ENCODE measurements around the gene SCN4B. TPM values are rescaled to one million over a fixed set of nuclear protein-coding genes. Genes with fewer than 3 reads are reported as not detected.

SCN4B gene
- total RNA-seq, 1 donor from 2014 or later = 0.53 TPM

DNA sequence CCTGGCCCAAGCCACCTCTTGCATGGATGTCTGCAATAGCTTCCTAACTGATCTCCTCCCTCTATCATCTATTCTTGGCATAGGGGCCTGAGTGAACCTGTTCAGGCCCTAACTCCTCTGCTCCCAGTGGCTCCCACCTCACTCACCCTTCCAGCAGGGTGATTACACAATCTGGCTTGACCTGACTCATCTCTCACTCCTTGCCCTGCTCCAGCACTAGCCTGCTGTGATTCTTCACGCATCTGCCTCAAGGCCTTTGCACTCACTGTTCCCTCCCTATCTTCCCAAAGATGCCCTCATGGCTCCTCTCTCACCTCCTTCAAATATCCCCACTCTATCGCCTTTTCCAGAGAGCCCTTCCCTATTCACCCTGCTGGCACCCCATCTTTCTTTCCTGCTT, 10.5 kb downstream of the SCN4B start:
- Histone ChIP-seq H3K4me3 (ENCODE audit: low read depth, low read length) (no peak overlapping the region), H3K36me3 (ENCODE audit: control insufficient read depth, insufficient read depth, low read length) (no peaks in the 10 kb centered on the region), H3K27me3 (ENCODE audit: control insufficient read depth, insufficient read depth, low read length) (no peaks in the 10 kb centered on the region)
- FAIRE-seq (peak; percentile 92), DNase-seq (ENCODE audit: low read depth) (peak; percentile 93)
- TF ChIP-seq, protein P1, sequence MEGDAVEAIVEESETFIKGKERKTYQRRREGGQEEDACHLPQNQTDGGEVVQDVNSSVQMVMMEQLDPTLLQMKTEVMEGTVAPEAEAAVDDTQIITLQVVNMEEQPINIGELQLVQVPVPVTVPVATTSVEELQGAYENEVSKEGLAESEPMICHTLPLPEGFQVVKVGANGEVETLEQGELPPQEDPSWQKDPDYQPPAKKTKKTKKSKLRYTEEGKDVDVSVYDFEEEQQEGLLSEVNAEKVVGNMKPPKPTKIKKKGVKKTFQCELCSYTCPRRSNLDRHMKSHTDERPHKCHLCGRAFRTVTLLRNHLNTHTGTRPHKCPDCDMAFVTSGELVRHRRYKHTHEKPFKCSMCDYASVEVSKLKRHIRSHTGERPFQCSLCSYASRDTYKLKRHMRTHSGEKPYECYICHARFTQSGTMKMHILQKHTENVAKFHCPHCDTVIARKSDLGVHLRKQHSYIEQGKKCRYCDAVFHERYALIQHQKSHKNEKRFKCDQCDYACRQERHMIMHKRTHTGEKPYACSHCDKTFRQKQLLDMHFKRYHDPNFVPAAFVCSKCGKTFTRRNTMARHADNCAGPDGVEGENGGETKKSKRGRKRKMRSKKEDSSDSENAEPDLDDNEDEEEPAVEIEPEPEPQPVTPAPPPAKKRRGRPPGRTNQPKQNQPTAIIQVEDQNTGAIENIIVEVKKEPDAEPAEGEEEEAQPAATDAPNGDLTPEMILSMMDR (IDR thresholded peaks at IDR 0.05; ENCODE audit: insufficient read depth, low read length, severe bottlenecking) = no peak

DNA sequence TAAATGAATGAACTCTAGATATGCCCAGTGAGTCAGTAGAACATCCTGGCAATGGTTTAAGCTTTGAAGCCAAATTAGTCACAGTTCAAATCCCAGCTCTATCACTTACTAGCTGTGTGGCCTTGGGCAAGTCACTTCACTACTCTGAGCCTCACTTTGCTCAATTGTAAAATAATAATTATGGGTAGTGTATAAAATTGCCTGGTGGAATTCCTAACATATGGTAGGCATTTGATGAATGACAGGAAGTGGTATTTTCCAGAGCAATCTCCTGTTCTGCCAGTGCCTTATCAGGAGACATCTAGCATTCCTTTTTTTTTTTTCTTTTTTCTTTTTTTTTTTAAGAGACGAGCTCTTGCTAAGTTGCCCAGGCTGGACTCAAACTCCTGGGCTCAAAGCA, 13.0 kb downstream of the SCN4B start:
- DNase-seq (ENCODE audit: low read depth) = no peak
- H3K27me3 ChIP-seq (ENCODE audit: control insufficient read depth, insufficient read depth, low read length) = no peaks in the 10 kb centered on the region
- no peak for FAIRE-seq
- no peaks in the 10 kb centered on the region for H3K36me3 ChIP-seq (ENCODE audit: control insufficient read depth, insufficient read depth, low read length)
- no peak overlapping the region for H3K4me3 ChIP-seq (ENCODE audit: low read depth, low read length)
- TF ChIP-seq, protein P1 (IDR thresholded peaks at IDR 0.05; ENCODE audit: insufficient read depth, low read length, severe bottlenecking) = no peak

DNA sequence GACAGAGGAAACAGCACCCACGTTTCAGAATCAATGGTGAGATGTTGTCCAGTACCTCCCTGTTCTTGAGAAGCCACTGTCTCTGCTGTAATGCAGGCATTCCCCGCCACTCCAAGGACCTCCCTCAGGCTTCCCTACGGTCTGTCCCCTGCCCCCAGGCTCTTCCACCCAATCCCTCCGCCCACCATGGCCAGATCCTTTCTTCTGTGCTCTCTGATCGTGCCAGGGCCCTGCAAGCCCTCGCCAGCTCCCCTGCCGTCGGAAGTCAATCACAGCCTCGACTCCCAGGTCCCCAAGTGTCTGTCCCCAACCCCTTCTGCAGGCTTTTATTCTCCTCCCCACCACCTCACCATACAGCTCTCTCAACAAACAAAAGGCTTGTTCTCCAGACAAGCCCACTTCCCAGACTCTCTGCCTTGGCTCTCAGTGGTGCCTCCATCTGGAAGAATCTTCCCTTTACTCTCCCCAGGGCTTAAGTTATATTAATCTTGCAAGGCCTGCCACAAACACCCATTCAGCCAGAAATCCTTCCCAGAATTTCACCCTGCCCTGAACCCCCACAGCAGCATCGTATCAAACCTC, 13.7 kb downstream of the SCN4B start:
- H3K27me3 ChIP-seq (ENCODE audit: control insufficient read depth, insufficient read depth, low read length) = no peaks in the 10 kb centered on the region
- TF ChIP-seq, protein P1 (IDR thresholded peaks at IDR 0.05; ENCODE audit: insufficient read depth, low read length, severe bottlenecking) = no peak
- DNase-seq (ENCODE audit: low read depth) = no peak

DNA sequence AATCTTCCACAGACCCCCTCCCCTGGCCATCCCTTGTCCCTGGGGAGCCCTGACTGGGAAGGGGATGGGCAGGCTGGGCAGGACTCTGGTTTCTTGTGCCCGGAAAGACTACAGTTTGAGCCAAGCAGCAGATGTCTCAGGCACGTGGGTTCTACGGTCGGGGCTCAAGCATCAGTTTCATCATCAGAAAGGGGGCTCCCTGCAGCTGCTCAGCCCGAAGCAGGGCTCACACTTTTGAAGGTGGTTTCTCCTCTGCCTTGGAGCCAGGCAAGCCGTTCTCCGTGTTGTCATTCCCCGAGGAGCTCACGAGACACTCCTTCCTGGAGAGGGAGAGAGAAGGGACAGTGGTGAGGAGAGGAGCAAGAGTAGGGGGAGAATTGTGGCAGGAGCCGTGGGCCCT, 15.8 kb downstream of the SCN4B start:
- no peaks in the 10 kb centered on the region for H3K27me3 ChIP-seq (ENCODE audit: control insufficient read depth, insufficient read depth, low read length)
- FAIRE-seq (no peak), DNase-seq (ENCODE audit: low read depth) (no peak)
- no peak overlapping the region for H3K4me3 ChIP-seq (ENCODE audit: low read depth, low read length)
- TF ChIP-seq, protein P1 (IDR thresholded peaks at IDR 0.05; ENCODE audit: insufficient read depth, low read length, severe bottlenecking) = no peak
- H3K36me3 ChIP-seq (ENCODE audit: control insufficient read depth, insufficient read depth, low read length) = no peaks in the 10 kb centered on the region

More for the DNA sequence above, 13.7 kb downstream of the SCN4B start:
- Histone ChIP-seq H3K36me3 (ENCODE audit: control insufficient read depth, insufficient read depth, low read length) (no peaks in the 10 kb centered on the region), H3K4me3 (ENCODE audit: low read depth, low read length) (no peak overlapping the region)
- FAIRE-seq = no peak

DNA sequence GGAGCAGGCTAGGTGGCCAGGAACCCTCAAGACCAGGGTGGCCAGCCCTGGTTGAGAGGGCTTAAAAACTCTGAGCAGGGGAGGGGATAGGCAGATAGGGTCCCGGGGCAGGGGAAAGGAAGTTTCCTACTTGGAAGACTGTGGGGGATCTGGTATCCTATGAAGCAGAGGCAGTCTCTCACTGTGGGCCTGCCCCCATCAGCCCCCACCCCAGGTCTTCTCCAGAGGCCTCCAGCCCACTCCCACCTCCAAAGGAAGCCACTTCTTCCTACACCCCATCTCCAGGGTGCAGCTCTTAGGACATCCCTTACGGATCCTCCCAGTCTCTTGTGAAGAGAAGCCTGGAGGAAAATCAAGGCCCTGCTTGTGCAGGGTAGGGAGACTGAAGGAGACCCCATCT, 16.3 kb downstream of the SCN4B start:
- H3K36me3 ChIP-seq (ENCODE audit: control insufficient read depth, insufficient read depth, low read length) = no peaks in the 10 kb centered on the region
- no peak overlapping the region for H3K4me3 ChIP-seq (ENCODE audit: low read depth, low read length)
- no peaks in the 10 kb centered on the region for H3K27me3 ChIP-seq (ENCODE audit: control insufficient read depth, insufficient read depth, low read length)
- DNase-seq (ENCODE audit: low read depth) (no peak), FAIRE-seq (no peak)
- TF ChIP-seq, protein P1 (IDR thresholded peaks at IDR 0.05; ENCODE audit: insufficient read depth, low read length, severe bottlenecking) = no peak

DNA sequence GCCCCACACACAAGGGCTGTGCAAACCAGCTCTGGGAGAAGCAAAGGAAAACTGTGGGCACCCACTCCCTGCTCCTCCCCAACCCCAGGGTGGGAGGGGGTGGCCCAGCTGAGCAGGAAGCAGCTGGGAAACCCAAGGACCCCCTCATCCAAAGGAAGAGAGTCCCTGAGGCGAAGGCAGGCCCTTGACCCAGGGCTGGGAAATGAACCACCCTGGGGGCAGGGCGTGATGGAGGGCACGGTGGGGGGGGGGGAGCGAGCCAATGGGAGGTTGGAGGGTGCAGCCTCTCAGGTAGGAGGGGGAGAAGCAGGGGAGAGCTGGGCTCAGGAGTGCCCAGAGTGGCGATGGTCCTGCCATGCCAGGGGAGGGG, 16.8 kb downstream of the SCN4B start:
- TF ChIP-seq, protein P1 (IDR thresholded peaks at IDR 0.05; ENCODE audit: insufficient read depth, low read length, severe bottlenecking) = no peak
- Histone ChIP-seq H3K4me3 (ENCODE audit: low read depth, low read length) (no peak overlapping the region), H3K36me3 (ENCODE audit: control insufficient read depth, insufficient read depth, low read length) (no peaks in the 10 kb centered on the region), H3K27me3 (ENCODE audit: control insufficient read depth, insufficient read depth, low read length) (no peaks in the 10 kb centered on the region)
- no peak for DNase-seq (ENCODE audit: low read depth)
- FAIRE-seq = no peak
